ENCODE results near the gene TCAIM.
"Not testable (repeated sequence)": the region's sequence is repeated elsewhere in the genome, so short reads cannot be mapped to it uniquely, and the experiment has no call there.

The TCAIM gene

GRCh38 chr3:44338010-44338827, at the start of gene TCAIM:
TSS of gene TCAIM (plus strand) at chr3:44338766. CDS start at chr3:44354783, 16,017 bp downstream.
- DNase-seq = peak; percentile 99

DNA sequence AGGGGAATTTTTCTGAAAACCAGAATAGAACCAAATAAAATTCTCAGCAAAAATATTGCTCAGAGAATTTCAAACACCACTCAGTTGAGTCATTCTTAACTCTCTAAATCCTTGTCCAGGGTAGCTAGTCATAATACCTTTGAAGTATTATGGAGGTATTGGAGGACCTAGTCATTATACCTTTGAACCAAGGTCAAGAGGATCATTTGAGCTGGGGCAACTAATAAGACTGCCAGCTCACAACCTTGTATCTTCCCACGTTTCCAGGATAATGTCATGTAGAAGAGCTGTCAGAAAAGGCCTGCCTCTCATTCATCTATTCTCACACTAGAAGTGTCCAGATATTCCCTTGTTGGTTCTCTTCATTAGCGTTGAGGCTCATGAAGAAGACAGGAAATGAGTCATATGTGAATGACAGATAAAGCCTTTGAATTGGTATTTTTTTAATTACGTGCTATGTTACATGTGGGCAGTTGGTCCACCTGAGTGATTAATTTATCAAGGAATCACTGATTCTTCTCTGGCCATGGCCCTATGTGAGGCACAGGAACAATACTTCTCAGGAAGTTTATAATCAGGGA, 48.6 kb upstream of the TCAIM start:
- no peak for DNase-seq

DNA sequence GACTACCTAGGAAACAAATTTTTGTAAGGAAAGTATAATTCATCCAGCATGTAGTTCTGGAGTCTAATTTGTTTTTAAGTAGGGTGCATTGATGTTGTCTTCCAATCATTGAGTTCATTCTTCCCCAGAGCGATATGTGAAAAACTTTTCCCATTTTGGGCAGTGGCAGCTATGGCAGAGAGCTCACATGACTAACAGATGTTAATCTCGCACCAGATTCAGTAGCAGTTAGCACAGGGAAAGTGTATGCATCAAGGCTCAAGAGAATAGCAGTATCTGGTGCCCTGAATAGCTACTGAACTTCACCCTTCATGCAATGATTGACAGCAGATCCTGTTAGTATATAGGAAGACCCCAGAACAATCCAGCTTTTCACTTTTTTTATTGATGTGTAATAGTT, 46.3 kb upstream of the TCAIM start:
- no peak for DNase-seq

- DNase-seq = no peak
Observed at GRCh38 chr3:44292947-44293346, 45.6 kb upstream of the TCAIM start.

- DNase-seq = no peak
Observed at GRCh38 chr3:44297255-44297654, 41.3 kb upstream of the TCAIM start.

DNA sequence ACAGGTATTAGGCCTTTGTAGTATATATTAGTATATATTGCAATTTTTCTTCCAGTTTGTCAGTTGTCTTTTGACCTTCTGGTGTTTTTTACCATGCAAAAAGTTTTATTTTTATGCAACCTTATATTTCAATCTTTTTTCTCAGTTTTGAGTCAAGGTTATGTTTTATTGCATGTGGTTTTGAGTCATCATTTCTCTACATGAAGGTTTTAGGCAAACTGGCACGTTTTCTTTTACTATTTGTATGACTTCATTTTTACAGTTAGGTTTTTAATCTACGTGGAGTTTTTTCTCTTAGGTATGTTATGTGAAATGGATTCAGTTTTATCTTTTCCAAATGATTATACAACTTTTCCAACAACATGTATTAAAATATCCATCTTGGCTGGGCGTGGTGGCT, 36.8 kb upstream of the TCAIM start:
- no peak for DNase-seq

- DNase-seq = no peak
Observed at GRCh38 chr3:44309500-44309899, 29.1 kb upstream of the TCAIM start.

- no peak for DNase-seq
Observed at GRCh38 chr3:44318891-44319311, 19.7 kb upstream of the TCAIM start.

DNA sequence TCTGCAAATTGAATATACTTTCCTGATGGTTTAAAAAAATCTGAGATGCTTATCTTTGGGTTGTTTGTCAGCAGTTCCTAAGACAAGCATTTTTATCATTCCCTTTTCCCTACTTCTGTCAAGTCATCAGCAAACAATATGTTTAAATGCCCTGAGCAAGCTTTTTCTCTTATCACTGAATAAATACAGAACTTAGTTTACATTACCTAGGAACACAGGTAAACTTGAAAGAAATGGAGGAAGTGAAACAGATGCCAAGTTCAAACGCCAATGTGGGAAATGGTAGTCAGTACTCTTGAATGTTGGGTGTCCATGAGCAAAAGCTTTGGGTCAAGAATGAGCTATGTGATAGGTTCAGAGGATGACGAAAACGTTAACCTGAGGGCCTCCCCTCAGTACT, 17.2 kb upstream of the TCAIM start:
- no peak for DNase-seq

DNA sequence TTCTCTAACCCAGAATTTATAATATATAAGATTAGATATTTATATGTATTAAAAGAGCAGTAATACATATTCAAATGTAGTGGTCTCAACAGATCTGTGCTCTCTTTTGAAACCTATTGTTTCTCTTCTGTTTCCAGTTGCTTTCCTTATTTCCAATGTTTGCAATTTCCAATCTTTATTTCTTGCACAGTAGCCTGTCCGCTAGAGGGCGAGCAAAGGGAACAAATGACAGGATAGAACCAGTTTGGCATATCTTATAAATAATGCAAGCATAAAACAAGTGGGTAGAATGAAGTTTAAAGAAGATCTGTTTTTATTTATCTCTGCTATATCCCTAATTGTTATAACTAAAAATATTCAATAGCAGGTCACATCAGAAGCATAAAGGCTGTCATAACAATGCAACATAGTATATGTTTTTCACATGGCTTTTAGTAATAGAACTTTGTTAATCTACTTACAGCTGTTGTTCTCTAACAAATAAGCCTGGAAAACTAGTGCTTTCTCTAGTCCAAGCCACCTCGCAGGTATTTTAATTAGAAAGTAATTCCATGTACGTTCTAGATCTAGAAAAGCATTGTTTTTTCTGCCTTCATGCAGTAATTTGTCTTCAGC, 15.1 kb upstream of the TCAIM start:
- DNase-seq = peak; percentile 10

GRCh38 chr3:44324584-44324983, 14.0 kb upstream of the TCAIM start:
- no peak for DNase-seq

DNA sequence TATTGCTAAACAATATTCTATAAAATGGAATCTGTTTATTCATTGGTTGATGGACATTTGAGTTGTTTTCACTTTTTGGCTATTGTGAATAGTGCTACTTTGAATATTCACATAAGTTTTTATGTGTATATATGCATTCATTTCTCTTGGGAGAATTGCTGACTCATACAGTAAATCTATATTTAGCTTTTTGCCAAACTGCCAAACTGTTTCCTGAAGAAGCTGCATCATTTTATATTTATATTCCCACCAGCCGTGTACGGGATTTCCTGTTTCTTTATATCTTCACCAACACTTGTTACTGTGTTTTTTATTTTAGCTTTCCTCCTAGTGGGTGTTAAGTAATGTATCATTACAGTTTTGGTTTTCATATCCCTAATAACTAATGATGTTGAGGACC, 12.5 kb upstream of the TCAIM start:
- DNase-seq = no peak

GRCh38 chr3:44326515-44326914, 12.1 kb upstream of the TCAIM start:
- DNase-seq = no peak

DNA sequence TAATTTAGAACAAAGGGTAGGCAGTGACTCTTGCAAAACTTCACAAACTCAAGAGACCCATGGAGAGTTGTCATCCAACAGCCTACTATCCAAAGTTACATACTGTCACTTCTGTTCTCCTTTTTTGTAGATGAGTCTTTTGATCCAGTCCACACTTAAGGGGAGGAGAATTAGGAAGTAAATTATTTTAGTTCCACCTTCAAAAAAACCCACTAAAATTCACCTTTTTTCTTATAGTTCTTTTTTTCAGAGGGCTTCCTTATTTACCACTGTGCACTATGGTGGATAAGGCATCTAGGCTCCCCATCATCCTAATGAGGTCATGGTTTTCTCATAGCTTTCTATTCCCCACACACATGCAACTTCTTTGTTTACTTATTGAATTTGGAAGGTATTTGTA, 8.6 kb upstream of the TCAIM start:
- no peak for DNase-seq

DNA sequence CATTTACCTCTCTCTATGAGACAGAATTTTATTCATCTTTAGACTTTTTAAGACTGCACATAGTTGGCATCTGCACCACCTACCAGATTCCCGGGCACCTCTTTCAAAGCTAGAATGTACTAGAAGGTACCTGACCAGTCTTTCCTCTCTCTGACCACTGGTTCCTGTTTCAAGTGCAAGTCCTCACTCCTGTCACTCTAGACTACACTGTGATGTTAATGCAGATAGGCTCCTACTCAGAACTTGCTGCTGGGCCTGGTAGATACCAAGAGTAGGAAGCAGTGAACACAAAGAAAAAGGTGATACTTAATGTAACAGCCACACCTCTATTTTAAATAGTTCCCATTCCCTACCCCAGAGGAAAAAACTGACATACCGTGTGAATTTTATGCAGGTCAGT, 8.1 kb upstream of the TCAIM start:
- DNase-seq = no peak

DNA sequence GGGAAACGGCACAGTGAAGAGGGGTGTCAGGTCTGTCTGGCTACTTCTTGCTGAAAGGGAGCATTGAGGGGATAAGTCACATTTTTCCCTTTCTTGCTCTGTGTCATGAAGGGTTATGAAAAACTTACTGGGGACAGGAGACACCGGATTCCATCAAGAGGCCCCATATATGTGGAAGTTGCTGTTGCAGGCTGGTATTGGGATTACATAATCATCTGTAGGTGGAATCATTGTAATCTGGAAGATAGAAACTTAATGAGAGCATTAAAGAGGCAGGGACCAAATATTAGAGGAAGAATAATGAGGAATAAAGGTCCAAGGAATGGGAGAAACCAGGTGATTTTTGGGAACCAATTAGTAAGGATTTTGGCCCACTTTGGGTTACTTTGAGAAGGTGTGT, 4.2 kb upstream of the TCAIM start:
- DNase-seq = no peak

- DNase-seq = no peak
Observed at GRCh38 chr3:44337248-44337785, 1.2 kb upstream of the TCAIM start.

DNA sequence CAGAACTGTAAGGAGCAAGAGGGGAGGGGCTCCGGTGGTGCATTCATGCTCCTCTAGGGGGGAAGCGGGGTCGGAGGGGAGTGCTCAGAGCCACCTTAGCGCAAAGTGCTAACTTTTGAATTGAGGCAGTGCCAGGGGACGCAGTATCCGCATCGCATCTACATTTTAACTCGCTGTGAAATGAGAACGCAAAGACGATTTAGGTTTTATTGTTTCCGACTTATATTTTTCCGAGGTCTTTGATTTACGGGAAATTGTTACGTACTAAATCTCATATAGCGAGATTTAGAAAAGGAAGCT, 212 bp downstream of the TCAIM start:
- DNase-seq = no peak

DNA sequence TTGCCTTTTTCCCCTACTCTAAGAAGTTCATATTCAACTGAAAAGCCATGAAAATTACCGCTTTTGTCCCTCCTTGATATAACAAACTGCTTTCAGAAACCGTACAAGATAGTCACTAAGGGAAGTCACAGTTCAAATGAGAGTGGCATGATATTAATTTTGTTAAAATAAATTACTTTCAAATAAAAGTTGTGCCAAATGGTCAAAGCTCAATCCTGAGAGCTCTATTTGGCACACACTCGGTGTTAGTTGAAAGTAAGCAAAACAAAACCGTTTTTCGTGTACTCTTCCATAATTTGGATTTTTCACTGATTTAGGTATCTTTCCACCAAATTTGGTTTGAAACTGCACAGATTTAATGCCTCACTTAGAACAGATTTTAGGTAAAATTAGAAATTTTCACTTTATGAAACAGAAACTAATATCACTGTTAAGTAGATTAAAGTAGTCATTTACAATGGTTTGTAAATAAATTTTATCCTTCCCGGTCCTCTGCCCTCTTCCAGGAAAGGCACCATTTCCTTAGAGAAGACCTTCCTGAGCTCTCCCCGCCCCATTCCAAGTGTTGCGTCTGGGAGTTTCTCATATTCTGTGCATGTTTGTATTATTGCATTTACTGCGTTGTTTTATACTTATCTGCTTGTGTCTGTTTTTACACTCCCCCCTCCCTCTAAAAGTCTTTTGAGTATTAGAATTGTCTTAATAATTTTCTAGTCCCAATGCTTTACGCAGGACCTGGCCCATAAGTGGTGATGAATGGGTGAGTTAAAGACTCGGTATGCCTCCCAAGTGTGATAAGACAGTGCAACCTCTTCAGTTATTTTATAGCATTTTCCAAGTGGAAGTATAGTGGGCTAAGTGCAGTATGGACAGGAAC, 853 bp downstream of the TCAIM start:
- no peak for DNase-seq

- no peak for DNase-seq
Observed at GRCh38 chr3:44340058-44340395, 1.5 kb downstream of the TCAIM start.

- no peak for DNase-seq
Observed at GRCh38 chr3:44342176-44342790, 3.7 kb downstream of the TCAIM start.

- DNase-seq = no peak
Observed at GRCh38 chr3:44343421-44343820, 4.9 kb downstream of the TCAIM start.

DNA sequence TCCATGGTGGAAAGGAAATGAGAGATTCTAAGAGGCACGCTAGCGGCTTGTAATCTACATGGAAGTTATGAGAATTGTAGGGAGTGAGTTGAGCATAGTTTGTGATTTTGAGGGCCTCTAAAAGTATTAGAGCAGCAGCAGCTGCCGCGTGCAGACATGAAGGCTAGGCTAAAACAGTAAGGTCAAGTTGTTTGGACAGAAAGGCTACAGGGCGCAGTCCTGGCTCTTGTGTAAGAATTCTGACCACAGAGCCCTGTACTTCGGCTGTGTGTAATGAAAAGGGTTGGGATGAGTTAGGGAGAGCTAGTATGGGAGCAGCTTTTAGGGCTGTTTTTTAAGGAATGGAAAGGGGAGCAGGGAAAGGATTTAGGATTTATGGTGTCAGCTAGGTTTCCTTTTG, 8.0 kb downstream of the TCAIM start:
- not testable (repeated sequence) for DNase-seq
